GM12875 (cell line): ENCODE results near the gene SLC44A1.

Experiments
- H3K4me3 ChIP-seq: one replicate; pipeline ENCODE4 v1.5.1; 2011; ENCODE audit warnings: low read depth, low read length, control low read depth
- CTCF ChIP-seq: IDR thresholded peaks from 2 replicates; pipeline ENCODE4 v1.5.1; 2011; ENCODE audit warnings: low read depth, mild to moderate bottlenecking, control low read depth, inconsistent platforms, low read length, moderate library complexity, borderline replicate concordance; ENCODE audit not compliant: insufficient read depth

SLC44A1 gene

GRCh38 chr9:105342147-105342505 is 97.7 kb downstream of the SLC44A1 start:
- H3K4me3 ChIP-seq, result no peak overlapping the region
- no peak for TF ChIP-seq CTCF

GRCh38 chr9:105344283-105344682 is 99.8 kb downstream of the SLC44A1 start:
- TF ChIP-seq CTCF, result no peak
- no peak overlapping the region for H3K4me3 ChIP-seq

- TF ChIP-seq CTCF, result no peak
- H3K4me3 ChIP-seq, result no peak overlapping the region
These were observed 101.2 kb downstream of the SLC44A1 start for GRCh38 chr9:105345626-105346025.

- TF ChIP-seq CTCF, result no peak
- no peak overlapping the region for H3K4me3 ChIP-seq
These were observed 101.8 kb downstream of the SLC44A1 start for GRCh38 chr9:105346273-105346672.

GRCh38 chr9:105354448-105354847 is 110.0 kb downstream of the SLC44A1 start:
- no peak for TF ChIP-seq CTCF
- no peak overlapping the region for H3K4me3 ChIP-seq

GRCh38 chr9:105355781-105356180 is 111.3 kb downstream of the SLC44A1 start:
- TF ChIP-seq CTCF, result no peak
- H3K4me3 ChIP-seq, result no peak overlapping the region

GRCh38 chr9:105357937-105358336 is 113.5 kb downstream of the SLC44A1 start:
- no peak overlapping the region for H3K4me3 ChIP-seq
- TF ChIP-seq CTCF, result no peak
